HFFc6 (cell line): ENCODE measurements around the gene CD70. TPM values are rescaled to one million over a fixed set of nuclear protein-coding genes. Genes with fewer than 3 reads are reported as not detected.

Source experiments
- DNase-seq: peaks from one replicate; pipeline ENCODE4 v3.0.0-alpha.2; 2018
- H3K27ac Mint-ChIP-seq: 2 replicates; pipeline ENCODE4 v1.8.0; 2020; ENCODE audit warnings: mild to moderate bottlenecking, mixed read lengths
- H3K27me3 Mint-ChIP-seq: 2 replicates; pipeline ENCODE4 v1.8.0; 2021; ENCODE audit warnings: mild to moderate bottlenecking, moderate library complexity, mixed read lengths; ENCODE audit not compliant: insufficient read depth
- H3K36me3 Mint-ChIP-seq: 2 replicates; pipeline ENCODE4 v1.8.0; 2021; ENCODE audit warnings: low read depth, mixed read lengths
- H3K4me1 Mint-ChIP-seq: 2 replicates; pipeline ENCODE4 v1.8.0; 2020; ENCODE audit warnings: low read depth, mixed read lengths
- H3K4me3 Mint-ChIP-seq: 2 replicates; pipeline ENCODE4 v1.8.0; 2020; ENCODE audit warnings: mild to moderate bottlenecking, moderate library complexity, mixed read lengths
- H3K9me3 Mint-ChIP-seq: 2 replicates; pipeline ENCODE4 v1.8.0; 2020; ENCODE audit warnings: mild to moderate bottlenecking, mixed read lengths
- total RNA-seq, 6 experiments: library from RNA; stranded (reverse); fragmentation: NEBNext Ultra II Directional; extraction: Animal tissue kit (Norgen Biotek cat#: 25700); gene quantifications; 2 replicates in 1 of 6; 3 replicates in 5 of 6; pipeline ENCODE4 v1.2.3, GENCODE V29; 2021
- TF ChIP-seq, protein P1 (sequence below): fragments of 200-600 bp; sonication (generic); IDR thresholded peaks from 2 replicates; pipeline ENCODE4 v1.5.0; 2021; ENCODE audit warnings: antibody characterized with exemption, mild to moderate bottlenecking

The CD70 gene
- total RNA-seq, 6 experiments from 2014 or later = not detected

- TF ChIP-seq, protein P1, sequence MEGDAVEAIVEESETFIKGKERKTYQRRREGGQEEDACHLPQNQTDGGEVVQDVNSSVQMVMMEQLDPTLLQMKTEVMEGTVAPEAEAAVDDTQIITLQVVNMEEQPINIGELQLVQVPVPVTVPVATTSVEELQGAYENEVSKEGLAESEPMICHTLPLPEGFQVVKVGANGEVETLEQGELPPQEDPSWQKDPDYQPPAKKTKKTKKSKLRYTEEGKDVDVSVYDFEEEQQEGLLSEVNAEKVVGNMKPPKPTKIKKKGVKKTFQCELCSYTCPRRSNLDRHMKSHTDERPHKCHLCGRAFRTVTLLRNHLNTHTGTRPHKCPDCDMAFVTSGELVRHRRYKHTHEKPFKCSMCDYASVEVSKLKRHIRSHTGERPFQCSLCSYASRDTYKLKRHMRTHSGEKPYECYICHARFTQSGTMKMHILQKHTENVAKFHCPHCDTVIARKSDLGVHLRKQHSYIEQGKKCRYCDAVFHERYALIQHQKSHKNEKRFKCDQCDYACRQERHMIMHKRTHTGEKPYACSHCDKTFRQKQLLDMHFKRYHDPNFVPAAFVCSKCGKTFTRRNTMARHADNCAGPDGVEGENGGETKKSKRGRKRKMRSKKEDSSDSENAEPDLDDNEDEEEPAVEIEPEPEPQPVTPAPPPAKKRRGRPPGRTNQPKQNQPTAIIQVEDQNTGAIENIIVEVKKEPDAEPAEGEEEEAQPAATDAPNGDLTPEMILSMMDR = no peak
- no peaks in the 10 kb centered on the region for H3K4me1 Mint-ChIP-seq
- no peak overlapping the region for H3K4me3 Mint-ChIP-seq
- no peaks in the 10 kb centered on the region; the same call in 1 of the 2 replicates for H3K9me3 Mint-ChIP-seq
- no peak for DNase-seq
- H3K27ac Mint-ChIP-seq = no peak overlapping the region
- H3K36me3 Mint-ChIP-seq = peaks cover 8% of the 10 kb centered on the region; the same call in 1 of the 2 replicates
- H3K27me3 Mint-ChIP-seq = peaks cover 17% of the 10 kb centered on the region
Observed at GRCh38 chr19:6539514-6539913, 51.4 kb downstream of the CD70 start.

Other genes starting within 250 kb of the CD70 start
- 100 to 1,000 TPM; 106 to 114 (median 107) TPM for gene CLPP, start 229.6 kb downstream of the CD70 start, total RNA-seq
- 10 to 100 TPM; 40.8 to 60.7 (median 47.9) TPM for gene ALKBH7, start 218.4 kb downstream of the CD70 start, total RNA-seq
- gene PSPN, start 215.2 kb downstream of the CD70 start, total RNA-seq = 1 to 10 TPM; 1.1 to 2.0 (median 1.5) TPM
- 10 to 100 TPM; 70.4 to 75.1 (median 71.4) TPM for gene GTF2F1, start 198.0 kb downstream of the CD70 start, total RNA-seq
- 100 to 1,000 TPM; 259 to 312 (median 301) TPM for gene KHSRP, start 166.3 kb downstream of the CD70 start, total RNA-seq
- not detected for gene SLC25A41, start 157.4 kb downstream of the CD70 start, total RNA-seq
- gene SLC25A23, start 131.4 kb downstream of the CD70 start, total RNA-seq = 10 to 100 TPM; 15.4 to 25.3 (median 16.8) TPM
- not detected for gene CRB3, start 126.9 kb downstream of the CD70 start, total RNA-seq
- gene DENND1C, start 109.4 kb downstream of the CD70 start, total RNA-seq = not detected
- gene TUBB4A, start 88.8 kb downstream of the CD70 start, total RNA-seq = not detected
- gene TNFSF9, start 60.1 kb downstream of the CD70 start, total RNA-seq = 1 to 10 TPM in 4 of 6 experiments, under 1 TPM in 2; 0.57 to 3.7 (median 3.2) TPM
- gene TNFSF14, start 79.0 kb upstream of the CD70 start, total RNA-seq = not detected
- gene C3, start 129.5 kb upstream of the CD70 start, total RNA-seq = 1 to 10 TPM in 4 of 6 experiments, under 1 TPM in 2; 0.82 to 1.5 (median 1.2) TPM
- gene GPR108, start 146.4 kb upstream of the CD70 start, total RNA-seq = 10 to 100 TPM; 52.2 to 60.5 (median 56.4) TPM
- 10 to 100 TPM; 46.1 to 53.3 (median 48.8) TPM for gene TRIP10, start 148.5 kb upstream of the CD70 start, total RNA-seq
- gene SH2D3A, start 176.3 kb upstream of the CD70 start, total RNA-seq = not detected
- gene VAV1, start 181.6 kb upstream of the CD70 start, total RNA-seq = not detected